Stimulated activated CD4-positive, alpha-beta T cell treated with anti-CD3 and anti-CD28 coated beads, Interleukin-12 subunit alpha, Interleukin-12 subunit beta, amount 100 ng/mL, for 4 hours (primary cell): ENCODE measurements around the gene KIT.
"Not testable (repeated sequence)": the region's sequence is repeated elsewhere in the genome, so short reads cannot be mapped to it uniquely, and the experiment has no call there.

Experiments
- DNase-seq: peaks from one replicate; pipeline ENCODE4 v3.0.0-alpha.2; 2020

KIT gene

GRCh38 chr4:54657551-54658251 lies at the start of gene KIT:
TSS of gene KIT (plus strand) at chr4:54657957. CDS start at chr4:54658015, 58 bp downstream.
- DNase-seq = peak; percentile 11

GRCh38 chr4:54609310-54609709 lies 48.4 kb upstream of the KIT start:
- no peak for DNase-seq

GRCh38 chr4:54614149-54614548 lies 43.6 kb upstream of the KIT start:
- no peak for DNase-seq

- DNase-seq = no peak
Observed at GRCh38 chr4:54620773-54621172, 37.0 kb upstream of the KIT start.

- no peak for DNase-seq
Observed at GRCh38 chr4:54625391-54625790, 32.4 kb upstream of the KIT start.

- DNase-seq = no peak
Observed at GRCh38 chr4:54626113-54626512, 31.6 kb upstream of the KIT start.

- DNase-seq = no peak
Observed at GRCh38 chr4:54632537-54632936, 25.2 kb upstream of the KIT start.

- DNase-seq = not testable (repeated sequence)
Observed at GRCh38 chr4:54633102-54633740, 24.5 kb upstream of the KIT start.

- DNase-seq = no peak
Observed at GRCh38 chr4:54635318-54635717, 22.4 kb upstream of the KIT start.

- DNase-seq = no peak
Observed at GRCh38 chr4:54637325-54637724, 20.4 kb upstream of the KIT start.

- not testable (repeated sequence) for DNase-seq
Observed at GRCh38 chr4:54641101-54641500, 16.7 kb upstream of the KIT start.

GRCh38 chr4:54643172-54643571 lies 14.6 kb upstream of the KIT start:
- DNase-seq = no peak

- no peak for DNase-seq
Observed at GRCh38 chr4:54643958-54644751, 13.6 kb upstream of the KIT start.

- DNase-seq = no peak
Observed at GRCh38 chr4:54645830-54646229, 11.9 kb upstream of the KIT start.

GRCh38 chr4:54647070-54647469 lies 10.7 kb upstream of the KIT start:
- no peak for DNase-seq

GRCh38 chr4:54651050-54651449 lies 6.7 kb upstream of the KIT start:
- no peak for DNase-seq

GRCh38 chr4:54654753-54655152 lies 3.0 kb upstream of the KIT start:
- no peak for DNase-seq

GRCh38 chr4:54657185-54657550 lies 589 bp upstream of the KIT start:
- no peak for DNase-seq

- peak; percentile 6 for DNase-seq
Observed at GRCh38 chr4:54658252-54659093, 716 bp downstream of the KIT start.

- no peak for DNase-seq
Observed at GRCh38 chr4:54659313-54659712, 1.6 kb downstream of the KIT start.

- no peak for DNase-seq
Observed at GRCh38 chr4:54659749-54660535, 2.2 kb downstream of the KIT start.

GRCh38 chr4:54660591-54660990 lies 2.8 kb downstream of the KIT start:
- DNase-seq = no peak
